A172 (cell line): ENCODE measurements around the gene SLC31A2. TPM values are rescaled to one million over a fixed set of nuclear protein-coding genes. Genes with fewer than 3 reads are reported as not detected.
A peak's percentile ranks its signal among the peaks of the same experiment; 100 is the strongest.

Experiments used
- DNase-seq: peaks from one replicate; pipeline ENCODE4 v3.0.0-alpha.2; 2015; ENCODE audit warnings: low spot score
- total RNA-seq: library from RNA; depleted of rRNA; stranded (reverse); fragments of >200 nt; shearing (Covaris generic); gene quantifications from 2 replicates; pipeline ENCODE4 v1.2.3, GENCODE V29; 2014; rRNA removed

SLC31A2 gene
- total RNA-seq, 1 experiment from 2014 or later: 10.2 TPM

GRCh38 chr9:113186137-113186755, 35.4 kb downstream of the SLC31A2 start:
- DNase-seq: no peak

DNA sequence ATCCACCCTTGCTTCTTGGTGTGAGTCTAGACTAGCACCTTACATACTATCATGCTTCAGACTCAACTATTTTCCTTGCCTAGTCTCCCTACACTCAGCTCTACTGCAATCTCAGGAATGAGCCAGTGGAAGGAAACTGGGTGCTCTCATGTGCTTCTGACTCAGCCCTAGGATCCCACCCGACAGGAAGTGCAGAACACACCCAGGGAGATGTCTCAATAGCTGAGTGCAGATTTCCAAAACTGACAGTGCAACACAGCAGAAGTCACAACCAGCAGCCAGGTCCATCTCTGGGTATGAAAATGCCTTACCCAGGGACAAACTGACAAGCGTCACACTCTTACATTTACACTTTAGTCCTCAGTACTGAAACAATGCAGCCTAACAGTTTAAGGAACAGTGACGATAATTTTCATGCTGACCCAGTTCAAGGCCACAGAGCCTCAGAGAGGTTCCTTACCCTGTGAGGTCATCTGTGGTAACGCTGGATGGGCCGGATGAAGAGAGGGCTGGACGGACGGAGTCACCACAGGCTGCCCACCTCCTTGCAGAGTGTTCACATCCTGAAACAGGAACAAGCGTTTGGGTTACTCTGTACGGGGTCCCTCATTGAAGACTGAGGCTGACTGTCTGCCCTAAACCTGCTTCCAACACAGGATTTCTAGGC, 37.3 kb downstream of the SLC31A2 start:
- peak; percentile 92 for DNase-seq

- DNase-seq: no peak
These were observed 41.6 kb downstream of the SLC31A2 start for GRCh38 chr9:113192455-113192854.

DNA sequence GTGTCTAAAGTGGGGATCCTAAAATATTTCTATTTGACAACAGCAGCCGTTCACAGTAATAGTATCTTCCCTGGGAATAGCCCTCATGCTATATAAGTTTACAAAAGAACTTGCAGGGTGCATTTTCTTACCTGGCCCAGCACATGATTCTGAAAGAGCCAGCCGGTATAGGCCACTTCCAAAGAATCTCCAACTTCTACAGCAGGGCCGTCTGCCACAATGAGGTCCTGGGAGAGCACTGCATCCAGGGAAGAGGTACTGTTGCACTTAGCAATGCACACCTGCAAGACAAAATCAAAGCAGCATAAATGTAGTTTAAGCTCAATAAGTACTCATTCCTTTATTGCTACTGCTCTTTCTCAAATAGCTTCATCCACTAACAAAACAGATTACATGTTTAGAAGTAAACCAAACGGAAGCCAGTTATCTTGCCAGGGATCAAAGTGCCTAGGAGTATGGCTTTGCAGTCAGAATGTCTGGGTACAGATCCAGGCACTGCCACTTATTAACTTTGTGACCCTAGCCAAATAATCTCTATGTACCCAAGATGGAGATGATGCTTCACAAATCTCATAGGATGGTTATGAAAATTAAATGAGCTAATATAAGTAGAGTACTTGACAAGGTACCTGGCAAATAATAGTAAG, 49.0 kb downstream of the SLC31A2 start:
- no peak for DNase-seq

GRCh38 chr9:113205432-113205831, 54.6 kb downstream of the SLC31A2 start:
- DNase-seq: no peak

DNA sequence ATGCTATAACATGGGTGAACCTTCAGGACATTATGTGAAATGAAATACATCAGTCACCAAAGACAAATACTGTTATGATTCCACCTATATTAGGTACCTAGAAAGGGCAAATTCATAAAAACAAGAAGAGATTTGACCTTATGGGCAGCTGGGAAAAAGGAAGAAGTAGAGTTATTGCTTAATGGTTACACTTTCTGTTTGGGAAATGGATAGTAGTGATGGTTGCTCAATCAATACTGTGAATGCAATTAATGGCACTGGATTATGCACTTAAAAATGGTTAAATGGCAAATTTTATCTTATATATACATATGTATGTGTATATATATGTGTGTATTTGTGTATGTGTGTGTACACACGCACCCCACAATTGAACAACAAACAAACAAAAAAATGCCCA, 55.1 kb downstream of the SLC31A2 start:
- no peak for DNase-seq

DNA sequence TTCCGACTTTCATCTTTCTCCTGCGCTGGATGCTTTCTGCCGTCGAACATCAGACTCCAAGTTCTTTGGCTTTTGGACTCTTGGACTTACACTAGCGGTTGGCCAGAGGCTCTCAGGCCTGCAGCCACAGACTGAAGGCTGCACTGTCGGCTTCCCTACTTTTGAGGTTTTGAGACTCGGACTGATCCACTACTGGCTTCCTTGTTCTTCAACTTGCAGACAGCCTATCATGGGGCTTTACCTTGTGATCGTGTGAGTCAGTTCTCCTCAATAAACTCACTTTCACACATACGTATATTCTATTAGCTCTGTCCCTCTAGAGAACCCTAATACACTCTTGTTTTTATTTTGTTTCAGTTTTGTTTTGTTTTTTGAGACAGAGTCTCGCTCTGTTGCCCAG, 60.0 kb downstream of the SLC31A2 start:
- no peak for DNase-seq

Other genes starting within 250 kb of the SLC31A2 start
- not detected in 2 replicates for gene ZNF883, start 138.8 kb upstream of the SLC31A2 start, total RNA-seq
- 3.4 and 4.9 TPM in 2 replicates for gene ZFP37, start 94.3 kb upstream of the SLC31A2 start, total RNA-seq
- gene FKBP15, start 70.3 kb downstream of the SLC31A2 start, total RNA-seq: 23.7 and 24.3 TPM in 2 replicates
- gene SLC31A1, start 70.5 kb downstream of the SLC31A2 start, total RNA-seq: 15.3 and 16.2 TPM in 2 replicates
- gene CDC26, start 124.6 kb downstream of the SLC31A2 start, total RNA-seq: 49.2 and 63.4 TPM in 2 replicates
- gene PRPF4, start 124.7 kb downstream of the SLC31A2 start, total RNA-seq: 54.3 and 55.8 TPM in 2 replicates
- not detected in 2 replicates for gene RNF183, start 152.4 kb downstream of the SLC31A2 start, total RNA-seq
- gene WDR31, start 189.3 kb downstream of the SLC31A2 start, total RNA-seq: 0.60 and 0.74 TPM in 2 replicates
- gene BSPRY, start 198.5 kb downstream of the SLC31A2 start, total RNA-seq: not detected in 2 replicates
- gene HDHD3, start 226.0 kb downstream of the SLC31A2 start, total RNA-seq: 19.2 and 23.2 TPM in 2 replicates